HCT116 (cell line): ENCODE measurements around the gene LYRM4.

ENCODE experiments used
- CBX3 ChIP-seq: IDR thresholded peaks from 2 replicates; pipeline ENCODE4 v1.6.1; 2012; ENCODE audit warnings: low read depth
- CEBPB ChIP-seq: IDR thresholded peaks from 2 replicates; pipeline ENCODE4 v1.6.1; 2012; ENCODE audit warnings: low read depth
- EZH2 ChIP-seq: fragments of 200-600 bp; sonication (generic); IDR thresholded peaks from 2 replicates; pipeline ENCODE4 v1.6.1; 2017; ENCODE audit warnings: antibody characterized with exemption, mixed run types
- EZH2phosphoT487 ChIP-seq: fragments of 200-600 bp; IDR thresholded peaks from 2 replicates; pipeline ENCODE4 v1.6.1; 2018; ENCODE audit warnings: antibody characterized with exemption, borderline replicate concordance
- JUND ChIP-seq: IDR thresholded peaks from 2 replicates; pipeline ENCODE4 v1.6.1; 2012
- MAX ChIP-seq: IDR thresholded peaks from 2 replicates; pipeline ENCODE4 v1.6.1; 2012
- POLR2A ChIP-seq: IDR thresholded peaks from 2 replicates; pipeline ENCODE4 v1.7.0; 2011; ENCODE audit warnings: borderline replicate concordance; ENCODE audit not compliant: insufficient read depth, insufficient read length; ENCODE audit errors: extremely low read depth
- POLR2AphosphoS5 ChIP-seq: IDR thresholded peaks from 2 replicates; pipeline ENCODE4 v1.6.1; 2011; ENCODE audit warnings: mild to moderate bottlenecking, low read depth, low read length, moderate library complexity
- REST ChIP-seq: IDR thresholded peaks from 2 replicates; pipeline ENCODE4 v1.6.1; 2012; ENCODE audit warnings: low read depth
- SP1 ChIP-seq: IDR thresholded peaks from 2 replicates; pipeline ENCODE4 v1.6.1; 2012; ENCODE audit warnings: low read depth
- ZNF274 ChIP-seq: fragments of 200-500 bp; sonication (Bioruptor generic); IDR thresholded peaks from 2 replicates; pipeline ENCODE4 v1.6.1; 2014; ENCODE audit warnings: mild to moderate bottlenecking, low read depth, low read length, inconsistent platforms
- TF ChIP-seq, protein P1 (sequence below), 3 experiments: fragments of 200-600 bp in 1 of 3; sonication (generic) in 1 of 3; IDR thresholded peaks in 2 of 3; conservative IDR thresholded peaks in 1 of 3; 2 replicates each; pipeline ENCODE4 v1.5.1; 2012 to 2017; ENCODE audit warnings: low read depth in 2 of 3, low read length in 2 of 3, antibody characterized with exemption in 1 of 3, borderline replicate concordance in 1 of 3, control low read depth in 1 of 3, mild to moderate bottlenecking in 1 of 3, mixed read lengths in 1 of 3, mixed run types in 1 of 3, moderate library complexity in 1 of 3; ENCODE audit not compliant: insufficient read depth in 1 of 3

GRCh38 chr6:5094327-5094726 lies 166.4 kb downstream of the LYRM4 start:
- no peak for TF ChIP-seq REST
- TF ChIP-seq, protein P1, sequence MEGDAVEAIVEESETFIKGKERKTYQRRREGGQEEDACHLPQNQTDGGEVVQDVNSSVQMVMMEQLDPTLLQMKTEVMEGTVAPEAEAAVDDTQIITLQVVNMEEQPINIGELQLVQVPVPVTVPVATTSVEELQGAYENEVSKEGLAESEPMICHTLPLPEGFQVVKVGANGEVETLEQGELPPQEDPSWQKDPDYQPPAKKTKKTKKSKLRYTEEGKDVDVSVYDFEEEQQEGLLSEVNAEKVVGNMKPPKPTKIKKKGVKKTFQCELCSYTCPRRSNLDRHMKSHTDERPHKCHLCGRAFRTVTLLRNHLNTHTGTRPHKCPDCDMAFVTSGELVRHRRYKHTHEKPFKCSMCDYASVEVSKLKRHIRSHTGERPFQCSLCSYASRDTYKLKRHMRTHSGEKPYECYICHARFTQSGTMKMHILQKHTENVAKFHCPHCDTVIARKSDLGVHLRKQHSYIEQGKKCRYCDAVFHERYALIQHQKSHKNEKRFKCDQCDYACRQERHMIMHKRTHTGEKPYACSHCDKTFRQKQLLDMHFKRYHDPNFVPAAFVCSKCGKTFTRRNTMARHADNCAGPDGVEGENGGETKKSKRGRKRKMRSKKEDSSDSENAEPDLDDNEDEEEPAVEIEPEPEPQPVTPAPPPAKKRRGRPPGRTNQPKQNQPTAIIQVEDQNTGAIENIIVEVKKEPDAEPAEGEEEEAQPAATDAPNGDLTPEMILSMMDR (IDR thresholded peaks at IDR 0.05 in 2 of 3, conservative IDR thresholded peaks at IDR 0.05 in 1 of 3; ENCODE audit: borderline replicate concordance in 1 of 3, insufficient read depth in 1 of 3, low read depth in 2 of 3, low read length in 2 of 3): no peak
- no peak for TF ChIP-seq POLR2AphosphoS5
- TF ChIP-seq MAX: no peak
- no peak for TF ChIP-seq EZH2
- no peak for TF ChIP-seq POLR2A
- TF ChIP-seq CBX3: no peak
- no peak for TF ChIP-seq SP1
- no peak for TF ChIP-seq JUND
- no peak for TF ChIP-seq EZH2phosphoT487
- TF ChIP-seq CEBPB: no peak
- no peak for TF ChIP-seq ZNF274
